ENCODE results near the gene HOXB6.

HOXB6 gene

GRCh38 chr17:48565925-48566710 lies 38.7 kb downstream of the HOXB6 start:
- DNase-seq (ENCODE audit: low read depth): no peak

GRCh38 chr17:48565022-48565554 lies 39.7 kb downstream of the HOXB6 start:
- no peak for DNase-seq (ENCODE audit: low read depth)

- DNase-seq (ENCODE audit: low read depth): no peak
Measured at GRCh38 chr17:48564188-48565021, 40.4 kb downstream of the HOXB6 start.

GRCh38 chr17:48563867-48564187 lies 41.0 kb downstream of the HOXB6 start:
- no peak for DNase-seq (ENCODE audit: low read depth)

- DNase-seq (ENCODE audit: low read depth): no peak
Measured at GRCh38 chr17:48563385-48563838, 41.4 kb downstream of the HOXB6 start.

GRCh38 chr17:48562934-48563333 lies 41.9 kb downstream of the HOXB6 start:
- DNase-seq (ENCODE audit: low read depth): no peak

- DNase-seq (ENCODE audit: low read depth): no peak
Measured at GRCh38 chr17:48561884-48562810, 42.6 kb downstream of the HOXB6 start.

GRCh38 chr17:48559840-48560817 lies 44.7 kb downstream of the HOXB6 start:
- DNase-seq (ENCODE audit: low read depth): no peak

GRCh38 chr17:48559122-48559839 lies 45.5 kb downstream of the HOXB6 start:
- no peak for DNase-seq (ENCODE audit: low read depth)

GRCh38 chr17:48558831-48559121 lies 46.0 kb downstream of the HOXB6 start:
- DNase-seq (ENCODE audit: low read depth): no peak

GRCh38 chr17:48558057-48558830 lies 46.5 kb downstream of the HOXB6 start:
- no peak for DNase-seq (ENCODE audit: low read depth)

- DNase-seq (ENCODE audit: low read depth): no peak
Measured at GRCh38 chr17:48556576-48557401, 48.0 kb downstream of the HOXB6 start.

- no peak for DNase-seq (ENCODE audit: low read depth)
Measured at GRCh38 chr17:48556229-48556575, 48.6 kb downstream of the HOXB6 start.

- DNase-seq (ENCODE audit: low read depth): no peak
Measured at GRCh38 chr17:48555258-48556228, 49.2 kb downstream of the HOXB6 start.

- no peak for DNase-seq (ENCODE audit: low read depth)
Measured at GRCh38 chr17:48554412-48555257, 50.2 kb downstream of the HOXB6 start.

- DNase-seq (ENCODE audit: low read depth): no peak
Measured at GRCh38 chr17:48553826-48554225, 51.0 kb downstream of the HOXB6 start.

GRCh38 chr17:48553190-48553547 lies 51.6 kb downstream of the HOXB6 start:
- no peak for DNase-seq (ENCODE audit: low read depth)

Data from fibroblast of the conjunctiva (primary cell).